Retinal pigment epithelial cell (primary cell): ENCODE measurements around the gene SLC12A7.
A peak's percentile ranks its signal among the peaks of the same experiment; 100 is the strongest.
"Not testable (repeated sequence)": the region's sequence is repeated elsewhere in the genome, so short reads cannot be mapped to it uniquely, and the experiment has no call there.

Experiments
- DNase-seq: peaks from one replicate; pipeline ENCODE4 v3.0.0-alpha.2; 2010; ENCODE audit warnings: low read depth
- H3K4me3 ChIP-seq: 2 replicates; pipeline ENCODE4 v1.5.1; 2011; ENCODE audit warnings: mild to moderate bottlenecking, low read length, control low read depth, moderate library complexity
- TF ChIP-seq, protein P1 (sequence below): conservative IDR thresholded peaks from 2 replicates; pipeline ENCODE4 v1.5.1; 2011; ENCODE audit warnings: low read depth, low read length, control low read depth, inconsistent platforms

The SLC12A7 gene

DNA sequence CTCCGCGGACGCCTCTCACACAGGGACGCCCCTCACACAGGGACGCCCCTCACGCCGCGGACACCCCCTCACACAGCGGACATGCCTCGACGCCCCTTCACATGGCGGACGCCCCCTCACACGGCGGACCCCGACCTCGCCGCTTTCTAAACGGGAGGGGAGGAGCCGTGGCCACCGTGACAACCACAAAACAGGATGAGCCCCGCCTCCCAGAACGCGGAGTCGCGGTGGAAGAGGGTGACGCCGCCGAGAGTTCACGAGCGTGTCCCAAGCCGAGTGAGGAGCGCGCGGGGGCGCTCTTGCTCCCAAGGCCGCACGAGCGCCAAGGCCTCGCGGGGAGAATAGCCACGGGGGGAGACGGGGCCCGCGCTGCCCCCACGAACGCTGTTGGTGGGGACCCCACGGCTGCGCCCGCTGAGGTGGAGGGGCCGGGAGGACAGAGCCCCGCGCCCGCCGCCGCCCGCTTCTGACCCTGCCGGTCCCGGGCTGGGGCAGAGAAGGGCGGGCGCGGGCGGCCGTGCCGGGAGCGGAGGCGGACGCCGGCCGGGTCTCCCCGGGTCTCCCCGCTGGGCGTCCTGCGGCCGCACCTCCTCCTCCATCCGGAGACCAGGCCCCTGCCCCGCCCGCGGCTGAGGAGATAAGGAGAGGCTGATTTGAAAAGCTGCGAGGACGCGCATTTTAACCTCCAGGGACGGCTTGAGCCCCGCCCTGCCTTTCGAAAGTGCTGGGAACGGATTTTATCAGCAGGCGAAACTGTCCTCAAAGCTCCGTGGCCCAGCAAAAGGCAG lies 107.2 kb downstream of the SLC12A7 start:
- no peak for DNase-seq
- TF ChIP-seq, protein P1, sequence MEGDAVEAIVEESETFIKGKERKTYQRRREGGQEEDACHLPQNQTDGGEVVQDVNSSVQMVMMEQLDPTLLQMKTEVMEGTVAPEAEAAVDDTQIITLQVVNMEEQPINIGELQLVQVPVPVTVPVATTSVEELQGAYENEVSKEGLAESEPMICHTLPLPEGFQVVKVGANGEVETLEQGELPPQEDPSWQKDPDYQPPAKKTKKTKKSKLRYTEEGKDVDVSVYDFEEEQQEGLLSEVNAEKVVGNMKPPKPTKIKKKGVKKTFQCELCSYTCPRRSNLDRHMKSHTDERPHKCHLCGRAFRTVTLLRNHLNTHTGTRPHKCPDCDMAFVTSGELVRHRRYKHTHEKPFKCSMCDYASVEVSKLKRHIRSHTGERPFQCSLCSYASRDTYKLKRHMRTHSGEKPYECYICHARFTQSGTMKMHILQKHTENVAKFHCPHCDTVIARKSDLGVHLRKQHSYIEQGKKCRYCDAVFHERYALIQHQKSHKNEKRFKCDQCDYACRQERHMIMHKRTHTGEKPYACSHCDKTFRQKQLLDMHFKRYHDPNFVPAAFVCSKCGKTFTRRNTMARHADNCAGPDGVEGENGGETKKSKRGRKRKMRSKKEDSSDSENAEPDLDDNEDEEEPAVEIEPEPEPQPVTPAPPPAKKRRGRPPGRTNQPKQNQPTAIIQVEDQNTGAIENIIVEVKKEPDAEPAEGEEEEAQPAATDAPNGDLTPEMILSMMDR = peak; percentile 49
- H3K4me3 ChIP-seq = peak overlapping the region; percentile 8

DNA sequence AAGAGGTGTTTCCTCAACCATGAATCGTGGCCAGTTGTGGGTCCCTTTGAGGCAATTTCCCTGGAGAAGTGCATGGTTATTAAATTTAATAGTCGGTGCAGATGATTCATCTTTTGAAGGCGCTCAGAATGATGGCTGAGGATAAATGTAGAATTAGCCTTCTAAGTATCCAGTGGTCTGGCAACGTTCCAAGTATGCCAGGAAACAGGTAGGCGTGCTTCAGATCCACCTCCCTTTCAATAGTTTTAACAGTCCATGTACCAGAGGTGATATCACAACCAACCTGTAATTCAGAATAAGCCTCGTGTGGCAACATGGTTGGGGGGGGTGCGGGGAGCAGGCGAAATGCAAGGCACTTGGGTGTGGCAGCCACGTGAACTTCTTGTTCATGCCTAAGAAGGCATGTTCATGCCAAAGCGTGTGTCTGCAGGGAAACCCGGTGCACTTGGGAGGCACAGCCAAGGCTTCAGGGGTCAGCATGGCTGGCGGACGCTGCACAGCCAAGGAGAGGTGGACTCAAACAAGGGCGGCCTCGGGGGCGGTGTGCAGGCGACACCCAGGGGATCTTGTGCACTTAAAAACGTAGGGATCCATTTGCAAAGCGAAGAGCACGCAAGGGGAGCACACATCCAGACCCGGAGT lies 108.4 kb downstream of the SLC12A7 start:
- TF ChIP-seq, protein P1 = no peak
- H3K4me3 ChIP-seq = no peak overlapping the region
- peak; percentile 3 for DNase-seq

DNA sequence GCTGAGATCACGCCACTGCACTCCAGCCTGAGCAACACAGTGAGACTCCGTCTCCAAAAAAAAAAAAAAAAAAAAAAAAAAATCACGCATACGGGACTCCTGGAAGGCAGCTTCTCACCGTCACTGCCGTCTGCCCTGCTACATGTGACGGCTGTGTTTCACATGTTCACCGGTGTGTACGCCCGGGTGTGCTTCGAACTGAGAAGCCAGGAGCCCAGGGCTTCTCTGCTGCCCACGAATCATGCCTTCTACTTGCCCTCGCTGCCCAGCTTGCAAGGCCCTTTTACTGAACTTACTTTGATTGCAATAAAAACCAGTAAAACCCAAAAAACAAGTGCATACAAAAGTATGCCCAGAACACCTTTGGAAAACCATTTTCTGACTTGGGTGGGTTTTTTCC lies 109.0 kb downstream of the SLC12A7 start:
- TF ChIP-seq, protein P1 = no peak
- H3K4me3 ChIP-seq = no peak overlapping the region
- DNase-seq = no peak

DNA sequence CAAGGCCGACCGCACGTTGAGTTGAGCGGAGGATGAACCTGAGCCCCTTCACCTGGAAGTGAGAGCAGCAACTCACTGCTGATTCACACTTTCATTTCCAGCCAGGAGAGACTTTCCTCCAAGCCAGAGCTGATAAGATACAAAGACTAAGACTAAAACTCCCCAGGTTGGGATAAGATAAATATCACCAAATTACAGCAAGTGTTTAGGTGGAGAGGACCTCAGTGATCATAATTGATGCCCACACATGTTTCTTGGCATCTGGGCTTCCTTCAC lies 109.7 kb downstream of the SLC12A7 start:
- no peak overlapping the region for H3K4me3 ChIP-seq
- no peak for DNase-seq
- TF ChIP-seq, protein P1 = no peak

DNA sequence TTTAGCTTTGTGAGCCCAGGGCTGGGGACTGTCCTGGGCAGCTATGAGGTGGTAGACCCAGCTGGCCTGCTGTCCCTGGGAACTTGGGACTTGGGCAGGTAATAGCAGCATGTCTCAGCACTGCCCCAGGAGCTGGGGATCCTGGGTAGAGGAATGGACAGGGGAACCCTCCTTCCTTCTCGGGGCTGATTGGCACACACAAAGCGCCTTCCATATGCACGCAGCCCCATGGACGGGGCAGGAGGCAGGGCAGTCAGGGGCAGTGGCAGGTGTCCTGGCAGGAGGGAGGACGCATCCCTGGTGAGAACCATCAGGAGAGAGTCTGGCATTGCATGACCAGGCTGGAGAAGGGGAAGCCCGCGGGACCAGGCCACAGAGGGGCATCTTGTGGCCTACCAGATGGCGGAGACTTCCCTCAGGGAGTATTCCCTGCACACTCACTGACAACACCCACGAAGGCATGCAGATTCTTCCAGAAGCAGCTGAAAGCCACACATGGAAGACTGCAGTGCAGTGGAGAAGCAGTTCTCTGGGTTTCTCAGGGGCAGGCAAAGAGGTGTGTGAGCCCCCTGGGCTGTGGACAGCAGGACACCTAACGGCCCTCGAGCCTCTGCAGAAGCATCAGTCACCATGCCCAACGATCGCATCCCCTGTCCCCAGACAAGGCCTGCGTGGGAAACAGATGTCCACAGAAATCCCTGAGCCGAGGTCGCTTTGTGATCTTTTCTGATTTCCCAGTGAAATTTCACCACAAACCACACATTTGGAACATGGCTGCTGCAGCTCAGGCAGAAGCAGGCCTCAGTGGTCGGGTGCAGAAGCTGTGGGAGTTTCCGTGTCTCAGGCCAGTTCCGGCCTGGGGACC lies 110.2 kb downstream of the SLC12A7 start:
- TF ChIP-seq, protein P1 = no peak
- DNase-seq = no peak
- no peak overlapping the region for H3K4me3 ChIP-seq

DNA sequence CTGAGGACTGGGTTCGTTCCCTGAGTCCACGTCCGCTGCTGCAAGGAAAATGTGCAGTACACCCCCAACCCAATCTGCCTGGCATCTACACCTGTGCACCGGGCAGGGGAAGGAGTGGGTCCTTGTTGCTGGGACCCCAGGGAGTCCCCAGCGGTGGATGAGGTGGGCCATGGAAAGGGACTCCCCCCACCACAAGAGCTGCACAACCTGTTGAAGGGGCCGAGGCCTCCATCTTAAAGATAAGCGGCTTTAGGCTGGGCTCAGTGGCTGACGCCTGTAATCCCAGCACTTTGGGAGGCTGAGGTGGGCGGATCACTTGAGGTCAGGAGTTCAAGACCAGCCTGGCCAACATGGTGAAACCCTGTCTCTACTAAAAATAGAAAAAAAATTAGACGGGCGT lies 111.0 kb downstream of the SLC12A7 start:
- DNase-seq, H3K4me3 ChIP-seq: not testable (repeated sequence)
